Astrocyte (in vitro differentiated cells and primary cell): ENCODE data around the gene ADIPOR2.

Experiments
- EZH2 ChIP-seq: IDR thresholded peaks from 2 replicates; pipeline ENCODE4 v1.6.1; 2012; ENCODE audit warnings: mild to moderate bottlenecking, low read length, inconsistent platforms; ENCODE audit not compliant: insufficient read depth
- TF ChIP-seq, protein P1 (sequence below): IDR thresholded peaks from 2 replicates; pipeline ENCODE4 v1.5.1; 2011; ENCODE audit warnings: low read depth, mild to moderate bottlenecking, inconsistent platforms, low read length, moderate library complexity; ENCODE audit not compliant: insufficient read depth

DNA sequence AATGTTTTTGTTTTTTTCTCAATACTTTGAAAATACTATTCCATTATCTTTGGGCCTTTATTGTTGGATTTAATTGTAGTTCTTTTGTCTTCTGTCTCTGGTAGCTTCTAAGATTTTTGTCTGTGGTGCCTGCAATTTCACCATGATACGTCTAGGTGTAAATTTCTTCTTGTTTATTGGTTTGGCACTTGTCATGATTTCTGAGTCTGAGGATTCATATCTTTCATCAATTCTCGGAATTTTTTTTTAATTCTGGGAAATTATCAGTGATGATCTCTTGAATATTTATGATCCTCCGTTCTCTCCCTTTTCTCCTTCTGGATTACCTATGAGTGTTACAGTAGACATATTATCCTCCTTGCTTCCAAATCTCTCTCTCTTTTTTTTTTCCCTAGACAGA lies 14.8 kb upstream of the ADIPOR2 start:
- TF ChIP-seq, protein P1, sequence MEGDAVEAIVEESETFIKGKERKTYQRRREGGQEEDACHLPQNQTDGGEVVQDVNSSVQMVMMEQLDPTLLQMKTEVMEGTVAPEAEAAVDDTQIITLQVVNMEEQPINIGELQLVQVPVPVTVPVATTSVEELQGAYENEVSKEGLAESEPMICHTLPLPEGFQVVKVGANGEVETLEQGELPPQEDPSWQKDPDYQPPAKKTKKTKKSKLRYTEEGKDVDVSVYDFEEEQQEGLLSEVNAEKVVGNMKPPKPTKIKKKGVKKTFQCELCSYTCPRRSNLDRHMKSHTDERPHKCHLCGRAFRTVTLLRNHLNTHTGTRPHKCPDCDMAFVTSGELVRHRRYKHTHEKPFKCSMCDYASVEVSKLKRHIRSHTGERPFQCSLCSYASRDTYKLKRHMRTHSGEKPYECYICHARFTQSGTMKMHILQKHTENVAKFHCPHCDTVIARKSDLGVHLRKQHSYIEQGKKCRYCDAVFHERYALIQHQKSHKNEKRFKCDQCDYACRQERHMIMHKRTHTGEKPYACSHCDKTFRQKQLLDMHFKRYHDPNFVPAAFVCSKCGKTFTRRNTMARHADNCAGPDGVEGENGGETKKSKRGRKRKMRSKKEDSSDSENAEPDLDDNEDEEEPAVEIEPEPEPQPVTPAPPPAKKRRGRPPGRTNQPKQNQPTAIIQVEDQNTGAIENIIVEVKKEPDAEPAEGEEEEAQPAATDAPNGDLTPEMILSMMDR = no peak
- no peak for TF ChIP-seq EZH2
